Hematopoietic multipotent progenitor cell treated with erythropoietin and hydrocortisone succinate and interleukin-3 and kit ligand, for 15 days (in vitro differentiated cells): ENCODE data around the gene ADAMTS16.

ENCODE experiments used
- DNase-seq: peaks from one replicate; pipeline ENCODE4 v3.0.0-alpha.2; 2015; ENCODE audit warnings: low spot score

The ADAMTS16 gene

DNA sequence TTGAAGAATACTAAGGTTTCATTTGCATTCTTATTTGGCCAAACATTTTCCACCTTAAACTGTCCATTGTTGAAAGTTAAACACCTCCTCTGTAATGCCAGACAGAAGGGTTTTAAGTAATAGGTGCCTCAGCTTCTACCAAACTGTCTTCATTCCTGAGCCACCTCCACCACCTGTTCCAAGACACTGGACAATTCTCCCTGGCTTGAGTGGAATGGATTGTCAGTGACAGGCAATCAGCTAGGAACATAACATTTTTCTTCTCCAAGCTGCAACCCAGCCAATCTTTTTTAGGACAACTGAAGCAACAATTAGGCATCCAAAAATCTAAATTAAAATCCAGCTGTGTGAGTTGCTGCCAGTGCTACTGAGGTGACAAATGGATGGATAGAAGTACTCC, 208.4 kb downstream of the ADAMTS16 start:
- DNase-seq: no peak

GRCh38 chr5:5350101-5350500, 210.0 kb downstream of the ADAMTS16 start:
- DNase-seq: no peak

- DNase-seq: no peak
These were observed 211.3 kb downstream of the ADAMTS16 start for GRCh38 chr5:5351288-5351979.

- no peak for DNase-seq
These were observed 212.5 kb downstream of the ADAMTS16 start for GRCh38 chr5:5352675-5353074.

- no peak for DNase-seq
These were observed 213.6 kb downstream of the ADAMTS16 start for GRCh38 chr5:5353681-5354080.

GRCh38 chr5:5356765-5357164, 216.6 kb downstream of the ADAMTS16 start:
- no peak for DNase-seq

- DNase-seq: no peak
These were observed 219.5 kb downstream of the ADAMTS16 start for GRCh38 chr5:5359618-5360017.

DNA sequence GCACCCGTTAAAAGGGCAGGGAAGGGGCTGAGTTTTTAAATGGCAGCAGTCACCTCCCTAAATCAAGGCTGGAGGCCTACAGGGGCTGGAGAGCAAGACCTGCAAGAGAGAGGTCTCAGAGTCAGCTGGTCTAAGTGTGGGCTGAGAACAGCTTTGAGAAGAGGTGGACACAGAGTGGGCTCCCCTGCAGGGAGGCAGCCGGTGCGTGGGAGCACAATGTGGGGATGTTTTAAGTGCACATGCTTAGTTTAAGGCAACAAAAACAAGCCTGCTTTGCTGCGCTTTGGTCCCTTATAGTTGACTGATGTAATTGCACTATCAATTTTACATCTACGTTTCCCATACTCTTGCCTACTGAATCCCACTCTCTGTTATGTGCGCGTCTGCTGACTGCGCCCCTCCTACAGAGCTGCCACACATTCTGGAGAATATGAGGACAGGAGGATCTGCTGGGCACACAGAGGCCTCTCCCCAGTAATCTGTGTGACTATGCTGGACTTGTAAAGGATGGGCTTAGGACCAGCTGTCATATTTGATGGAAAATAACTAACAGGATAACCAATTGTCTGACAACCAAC, 220.3 kb downstream of the ADAMTS16 start:
- DNase-seq: no peak

GRCh38 chr5:5360941-5361520, 220.9 kb downstream of the ADAMTS16 start:
- DNase-seq: no peak

GRCh38 chr5:5363045-5363444, 222.9 kb downstream of the ADAMTS16 start:
- no peak for DNase-seq

DNA sequence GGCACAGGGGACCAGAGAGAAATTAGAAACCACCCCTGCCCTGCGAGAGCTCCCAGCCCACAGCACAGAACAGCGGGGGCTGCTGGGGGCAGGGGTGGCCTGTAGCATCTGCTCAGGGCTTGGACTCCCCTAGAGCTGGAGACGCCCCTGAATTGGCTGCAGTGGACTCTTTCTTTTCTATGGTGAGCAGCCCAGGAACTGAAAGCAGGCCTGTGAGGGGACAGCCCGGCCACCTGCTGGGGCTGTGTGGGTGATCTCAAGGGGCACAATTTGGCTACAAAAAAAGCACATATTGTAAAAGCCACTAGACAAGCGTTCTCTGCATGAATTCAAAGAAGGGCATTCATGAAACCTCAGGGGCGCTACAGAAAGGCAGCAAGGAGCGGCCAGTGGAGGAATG, 224.8 kb downstream of the ADAMTS16 start:
- DNase-seq: no peak

- no peak for DNase-seq
These were observed 227.6 kb downstream of the ADAMTS16 start for GRCh38 chr5:5367739-5368138.

GRCh38 chr5:5369051-5369605, 229.0 kb downstream of the ADAMTS16 start:
- no peak for DNase-seq
